A673 (cell line): ENCODE results near the gene EPHA10. TPM values are rescaled to one million over a fixed set of nuclear protein-coding genes. Genes with fewer than 3 reads are reported as not detected.

ENCODE experiments used
- BruUV-seq: library from RNA; stranded (reverse); fragments of 400-500 nt; replicated peaks from 2 replicates; lab custom pipeline; 2021; lab: Mats Ljungman, UMichigan
- CTCF ChIA-PET: fragments of 300-600 bp; sonication (Branson Sonifier 250); formaldehyde crosslinking; loops from one replicate; lab custom pipeline; 2022; ENCODE audit warnings: antibody characterized with exemption; lab: Charles Lee
- POLR2A ChIA-PET: fragments of 300-600 bp; sonication (Branson Sonifier 250); formaldehyde crosslinking; loops from one replicate; lab custom pipeline; 2022; ENCODE audit warnings: antibody characterized with exemption; ENCODE audit not compliant: low non-redundant PET; lab: Charles Lee
- DNase-seq: peaks from one replicate; pipeline ENCODE4 v3.0.0-alpha.2; 2015; ENCODE audit warnings: low spot score
- H3K27ac ChIP-seq: fragments of 200-600 bp; sonication (generic); 2 replicates; pipeline ENCODE4 v1.5.1; 2016; ENCODE audit warnings: mixed run types, low read depth, mild to moderate bottlenecking, mixed read lengths, antibody characterized with exemption, low read length; ENCODE audit not compliant: poor library complexity, severe bottlenecking
- H3K27me3 ChIP-seq: fragments of 200-600 bp; sonication (generic); replicated peaks from 2 replicates; pipeline ENCODE4 v1.6.1; 2017; ENCODE audit warnings: mixed run types, low read depth, mild to moderate bottlenecking, mixed read lengths, antibody characterized with exemption, low read length; ENCODE audit not compliant: insufficient read depth, poor library complexity
- H3K36me3 ChIP-seq: fragments of 200-600 bp; sonication (generic); 2 replicates; pipeline ENCODE4 v1.6.1; 2016; ENCODE audit warnings: mixed run types, mild to moderate bottlenecking, mixed read lengths, antibody characterized with exemption, low read length; ENCODE audit not compliant: insufficient read depth, poor library complexity, severe bottlenecking
- H3K4me1 ChIP-seq: fragments of 200-600 bp; sonication (generic); 2 replicates; pipeline ENCODE4 v1.6.1; 2017; ENCODE audit warnings: mixed run types, mild to moderate bottlenecking, mixed read lengths, antibody characterized with exemption, low read length; ENCODE audit not compliant: insufficient read depth, poor library complexity, severe bottlenecking
- H3K4me3 ChIP-seq: fragments of 200-600 bp; sonication (generic); 2 replicates; pipeline ENCODE4 v1.5.1; 2016; ENCODE audit warnings: low read depth, mixed run types, mild to moderate bottlenecking, mixed read lengths, low read length; ENCODE audit not compliant: poor library complexity, severe bottlenecking
- H3K9me3 ChIP-seq: fragments of 200-600 bp; sonication (generic); 2 replicates; pipeline ENCODE4 v1.6.1; 2016; ENCODE audit warnings: mixed run types, low read depth, mild to moderate bottlenecking, mixed read lengths, antibody characterized with exemption, low read length; ENCODE audit not compliant: poor library complexity, severe bottlenecking
- EZH2 ChIP-seq: fragments of 200-600 bp; sonication (generic); IDR thresholded peaks from 2 replicates; pipeline ENCODE4 v1.6.1; 2017; ENCODE audit warnings: borderline replicate concordance, low read depth, mild to moderate bottlenecking, mixed read lengths, antibody characterized with exemption, low read length; ENCODE audit not compliant: poor library complexity, severe bottlenecking
- intact Hi-C: fragments of 100-400 bp; cut with micrococcal nuclease; formaldehyde crosslinking; loops from one replicate; pipeline ENCODE4 v1.10.0; 2022; ENCODE audit not compliant: unreplicated experiment
- total RNA-seq: library from RNA; stranded (reverse); gene quantifications from 2 replicates; pipeline ENCODE4 v1.2.3, GENCODE V29; 2021
- TF ChIP-seq, protein P1 (sequence below): fragments of 300-800, 200-600 bp; sonication (generic); conservative IDR thresholded peaks from 2 replicates; pipeline ENCODE4 v1.5.1; 2017; ENCODE audit warnings: low read depth, mild to moderate bottlenecking, antibody characterized with exemption, low read length, moderate library complexity, mixed read lengths

EPHA10 gene
- total RNA-seq, 1 experiment from 2014 or later = not detected

DNA sequence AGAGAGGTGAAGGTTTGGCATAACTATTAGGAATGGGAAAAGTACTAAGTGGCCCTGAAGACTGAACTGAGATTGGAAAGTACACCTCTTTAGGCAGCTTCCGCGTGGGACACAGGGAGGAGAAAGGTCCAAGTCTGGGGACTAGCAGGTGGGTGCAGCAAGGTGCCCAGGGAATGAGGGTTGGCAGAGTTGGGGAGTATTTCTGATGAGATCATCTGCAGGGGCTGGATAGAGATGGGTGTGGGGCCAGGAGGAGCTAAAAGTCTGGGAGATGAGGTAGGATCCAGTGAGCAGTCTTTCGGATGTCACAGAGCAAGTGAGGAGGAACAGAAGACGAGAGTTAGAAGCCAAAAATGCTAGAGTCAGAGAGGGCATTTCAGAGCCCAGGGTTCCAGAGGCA, 36.5 kb downstream of the EPHA10 start:
- DNase-seq = no peak
- H3K36me3 ChIP-seq = no peaks in the 10 kb centered on the region
- H3K4me3 ChIP-seq = no peak overlapping the region
- no peaks in the 10 kb centered on the region for H3K9me3 ChIP-seq
- peaks cover 59% of the 10 kb centered on the region for H3K27me3 ChIP-seq
- H3K4me1 ChIP-seq = no peaks in the 10 kb centered on the region
- ChIA-PET POLR2A (no interaction called here), CTCF (no interaction called here)
- H3K27ac ChIP-seq = no peak overlapping the region
- no peak for TF ChIP-seq EZH2
- TF ChIP-seq, protein P1, sequence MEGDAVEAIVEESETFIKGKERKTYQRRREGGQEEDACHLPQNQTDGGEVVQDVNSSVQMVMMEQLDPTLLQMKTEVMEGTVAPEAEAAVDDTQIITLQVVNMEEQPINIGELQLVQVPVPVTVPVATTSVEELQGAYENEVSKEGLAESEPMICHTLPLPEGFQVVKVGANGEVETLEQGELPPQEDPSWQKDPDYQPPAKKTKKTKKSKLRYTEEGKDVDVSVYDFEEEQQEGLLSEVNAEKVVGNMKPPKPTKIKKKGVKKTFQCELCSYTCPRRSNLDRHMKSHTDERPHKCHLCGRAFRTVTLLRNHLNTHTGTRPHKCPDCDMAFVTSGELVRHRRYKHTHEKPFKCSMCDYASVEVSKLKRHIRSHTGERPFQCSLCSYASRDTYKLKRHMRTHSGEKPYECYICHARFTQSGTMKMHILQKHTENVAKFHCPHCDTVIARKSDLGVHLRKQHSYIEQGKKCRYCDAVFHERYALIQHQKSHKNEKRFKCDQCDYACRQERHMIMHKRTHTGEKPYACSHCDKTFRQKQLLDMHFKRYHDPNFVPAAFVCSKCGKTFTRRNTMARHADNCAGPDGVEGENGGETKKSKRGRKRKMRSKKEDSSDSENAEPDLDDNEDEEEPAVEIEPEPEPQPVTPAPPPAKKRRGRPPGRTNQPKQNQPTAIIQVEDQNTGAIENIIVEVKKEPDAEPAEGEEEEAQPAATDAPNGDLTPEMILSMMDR = no peak
- intact Hi-C loops = no loop called here
- BruUV-seq = no TSS peak

DNA sequence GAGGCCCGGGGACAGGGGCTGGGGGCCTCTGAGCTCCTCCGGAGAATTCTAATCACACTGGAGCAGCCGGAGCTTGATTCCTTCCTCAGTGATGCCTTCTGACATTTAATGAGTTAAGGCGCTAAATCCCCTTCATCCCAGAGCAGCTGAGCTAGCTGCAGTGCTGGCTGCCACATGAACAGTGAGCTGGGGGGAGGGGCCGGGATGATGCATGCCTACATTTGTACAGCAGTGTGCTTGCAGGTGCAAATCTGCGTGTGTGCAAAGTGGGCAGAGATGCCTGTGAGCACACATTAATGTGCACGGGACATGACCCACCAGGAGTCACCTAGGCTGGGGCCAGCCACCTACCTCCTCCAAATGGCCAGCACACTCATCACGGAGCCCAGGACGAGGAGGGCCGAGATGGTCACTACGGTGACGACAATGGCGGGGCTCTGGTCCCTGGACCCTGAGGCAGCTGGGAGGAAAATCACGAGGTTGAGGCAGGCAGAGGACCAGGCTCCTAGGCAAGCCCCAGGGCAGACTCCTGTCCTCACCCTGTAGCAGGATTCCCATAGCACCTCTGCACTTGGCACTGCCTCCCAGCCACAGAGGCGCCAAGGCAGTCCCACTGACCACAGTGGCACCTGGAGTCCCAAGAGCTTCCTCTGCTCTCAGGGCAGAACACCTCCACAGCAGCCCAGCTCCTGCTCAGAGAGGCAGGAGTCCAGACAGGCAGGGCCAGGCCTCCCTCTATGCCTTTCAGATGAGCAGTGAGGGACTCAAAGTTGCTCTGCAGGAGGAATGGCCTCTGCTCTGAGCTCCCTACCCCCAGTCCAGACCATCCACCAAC, 38.0 kb downstream of the EPHA10 start:
- BruUV-seq = no TSS peak
- TF ChIP-seq EZH2 = no peak
- H3K4me3 ChIP-seq = no peak overlapping the region
- DNase-seq = no peak
- intact Hi-C loops = no loop called here
- ChIA-PET CTCF (no interaction called here), POLR2A (no interaction called here)
- H3K36me3 ChIP-seq = no peaks in the 10 kb centered on the region
- peaks cover 59% of the 10 kb centered on the region for H3K27me3 ChIP-seq
- H3K9me3 ChIP-seq = no peaks in the 10 kb centered on the region
- no peaks in the 10 kb centered on the region for H3K4me1 ChIP-seq
- no peak overlapping the region for H3K27ac ChIP-seq

DNA sequence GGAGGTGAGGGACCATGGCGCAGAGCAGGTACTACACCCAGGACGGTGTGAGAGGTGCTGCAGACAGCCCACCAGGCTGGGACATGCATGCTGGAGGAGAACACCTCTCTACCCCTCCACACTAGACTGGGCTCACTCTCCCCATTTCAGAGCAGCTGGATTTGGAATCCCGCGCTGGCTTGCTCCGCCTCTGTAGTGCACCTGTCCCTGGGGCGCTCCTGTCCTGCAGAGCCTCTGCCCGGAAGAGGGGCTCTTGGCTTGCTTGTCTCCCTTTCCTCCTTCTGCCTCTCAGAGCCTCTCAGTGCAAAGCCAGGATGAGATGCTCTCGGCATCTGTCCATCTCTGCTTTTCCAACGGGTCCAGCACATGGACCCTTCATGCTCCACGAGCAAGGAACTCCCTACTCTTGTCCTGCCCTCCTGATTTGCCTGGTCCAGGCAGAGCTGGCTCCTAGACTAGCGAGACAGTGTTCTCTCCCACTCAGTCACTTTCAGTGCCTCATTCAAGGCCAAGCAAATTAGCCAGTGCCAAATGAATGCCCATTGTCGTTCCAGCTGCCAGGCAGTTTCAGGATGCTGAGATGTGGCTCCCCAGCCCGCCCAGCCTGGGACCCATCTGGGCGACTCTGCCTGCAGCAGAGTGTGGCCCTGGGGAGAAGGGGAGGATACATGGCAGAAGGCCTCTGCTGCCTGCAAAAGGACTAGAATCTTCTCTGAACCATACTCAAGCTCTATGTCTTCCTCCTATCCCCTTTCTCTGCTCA, 38.9 kb downstream of the EPHA10 start:
- Histone ChIP-seq H3K9me3 (no peaks in the 10 kb centered on the region), H3K4me3 (no peak overlapping the region), H3K27ac (no peak overlapping the region), H3K4me1 (no peaks in the 10 kb centered on the region), H3K27me3 (peaks cover 59% of the 10 kb centered on the region), H3K36me3 (no peaks in the 10 kb centered on the region)
- no peak for DNase-seq
- TF ChIP-seq, protein P1 = no peak
- TF ChIP-seq EZH2 = no peak
- ChIA-PET POLR2A (no interaction called here), CTCF (no interaction called here)
- intact Hi-C loops = no loop called here
- BruUV-seq = no TSS peak
